GM12874 (cell line): ENCODE measurements around the gene NLRP7.

ENCODE experiments used
- CTCF ChIP-seq: IDR thresholded peaks from 2 replicates; pipeline ENCODE4 v1.5.1; 2011; ENCODE audit warnings: low read depth, mild to moderate bottlenecking, control low read depth, low read length, moderate library complexity; ENCODE audit not compliant: insufficient read depth

NLRP7 gene

GRCh38 chr19:54918499-54918898, 28.8 kb downstream of the NLRP7 start:
- no peak for TF ChIP-seq CTCF

GRCh38 chr19:54916822-54917221, 30.5 kb downstream of the NLRP7 start:
- no peak for TF ChIP-seq CTCF

- no peak for TF ChIP-seq CTCF
Observed at GRCh38 chr19:54906819-54907218, 40.5 kb downstream of the NLRP7 start.

GRCh38 chr19:54905803-54906511, 41.4 kb downstream of the NLRP7 start, which contains the start of gene NCR1:
Gene NCR1, plus strand, starts transcription at chr19:54906148. Its CDS starts 40 bp downstream, at chr19:54906188.
- TF ChIP-seq CTCF: no peak

GRCh38 chr19:54905421-54905802, 41.9 kb downstream of the NLRP7 start:
- TF ChIP-seq CTCF: no peak

GRCh38 chr19:54903303-54903702, 44.0 kb downstream of the NLRP7 start:
- TF ChIP-seq CTCF: no peak

GRCh38 chr19:54902061-54902460, 45.3 kb downstream of the NLRP7 start:
- TF ChIP-seq CTCF: no peak
